HG02642 (cell line): Measurements from ENCODE around the gene EIF4B.
"Not testable (repeated sequence)": the region's sequence is repeated elsewhere in the genome, so short reads cannot be mapped to it uniquely, and the experiment has no call there.

ENCODE experiments used
- ATAC-seq: cut with Tn5 transposase; IDR thresholded peaks from one replicate; pipeline ENCODE4 v1.9.1; 2021; ENCODE audit warnings: mild to moderate bottlenecking; ENCODE audit not compliant: unreplicated experiment, poor library complexity

Gene EIF4B

DNA sequence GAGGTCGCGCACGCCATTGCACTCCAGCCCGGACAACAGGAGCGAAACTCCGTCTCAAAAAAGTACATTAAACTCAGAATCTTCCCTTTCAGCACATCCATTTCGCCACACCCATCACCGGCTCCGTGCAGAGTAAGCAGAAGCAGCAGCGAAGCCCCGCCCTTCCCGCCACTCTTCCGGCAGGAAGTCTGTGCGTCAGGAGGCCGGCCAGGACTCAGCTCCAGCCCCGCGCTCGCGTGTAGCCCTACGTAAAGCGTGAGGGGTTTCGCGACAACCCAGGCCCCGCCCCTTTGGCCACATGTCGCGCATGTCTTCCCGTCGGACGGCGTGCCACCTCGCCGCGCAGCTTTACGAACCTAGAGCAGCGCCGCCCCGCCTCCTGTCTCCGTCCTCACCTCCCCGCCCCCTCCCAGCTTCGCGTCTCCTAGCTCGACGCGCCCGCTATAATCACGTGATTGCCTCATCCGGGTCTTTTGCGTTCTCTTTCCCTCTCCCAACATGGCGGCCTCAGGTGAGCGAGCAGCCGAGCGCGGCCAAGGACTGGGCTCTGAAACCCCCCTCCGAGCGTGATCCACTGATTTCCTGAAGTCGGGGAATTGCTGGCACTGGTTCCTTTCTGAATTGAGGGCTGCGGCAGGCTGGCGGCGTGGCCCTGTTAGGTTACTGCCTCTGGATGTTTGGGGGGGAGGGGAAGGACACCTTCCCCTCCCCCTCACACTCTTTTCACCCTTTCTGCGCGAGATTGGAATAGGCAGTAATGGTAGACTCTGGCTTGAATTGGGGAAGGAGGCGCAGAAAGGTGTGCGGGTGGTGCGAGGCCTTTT lies at the start of gene EIF4B:
Gene EIF4B (plus strand): TSS at position 471 of the 824 bp plus-strand sequence. CDS start 28 bp downstream, at position 499.
- peak; percentile 90 for ATAC-seq

GRCh38 chr12:52956987-52957386 lies 49.3 kb upstream of the EIF4B start:
- no peak for ATAC-seq

- no peak for ATAC-seq
Observed at GRCh38 chr12:52964556-52965336, 41.5 kb upstream of the EIF4B start.

GRCh38 chr12:52965337-52965731 lies 40.9 kb upstream of the EIF4B start:
- no peak for ATAC-seq

DNA sequence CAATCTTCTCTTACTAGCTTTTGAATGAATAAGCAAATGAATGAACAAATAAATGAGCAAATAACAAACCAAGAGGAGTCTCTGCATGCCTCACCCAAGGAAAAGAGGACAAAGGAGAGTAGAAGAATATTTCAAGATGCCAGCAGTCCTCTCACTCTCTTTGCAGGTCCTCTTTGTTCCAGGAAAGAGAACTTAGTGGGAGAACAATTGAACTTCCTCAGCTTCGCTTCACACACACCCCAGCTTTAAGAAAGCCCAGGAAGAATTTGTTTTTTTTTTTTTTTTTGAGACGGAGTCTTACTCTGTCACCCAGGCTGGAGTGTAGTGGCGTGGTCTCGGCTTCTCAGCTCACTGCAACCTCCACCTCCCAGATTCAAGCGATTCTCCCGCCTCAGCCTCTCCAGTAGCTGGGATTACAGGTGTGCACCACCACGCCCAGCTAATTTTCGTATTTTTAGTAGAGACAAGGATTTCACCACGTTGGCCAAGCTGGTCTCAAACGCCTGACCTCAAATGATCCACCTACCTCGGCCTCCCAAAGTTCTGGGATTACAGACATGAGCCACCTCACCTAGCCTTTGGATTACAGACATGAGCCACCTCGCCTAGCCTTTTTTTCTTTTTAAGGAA lies 37.0 kb upstream of the EIF4B start:
- no peak for ATAC-seq

DNA sequence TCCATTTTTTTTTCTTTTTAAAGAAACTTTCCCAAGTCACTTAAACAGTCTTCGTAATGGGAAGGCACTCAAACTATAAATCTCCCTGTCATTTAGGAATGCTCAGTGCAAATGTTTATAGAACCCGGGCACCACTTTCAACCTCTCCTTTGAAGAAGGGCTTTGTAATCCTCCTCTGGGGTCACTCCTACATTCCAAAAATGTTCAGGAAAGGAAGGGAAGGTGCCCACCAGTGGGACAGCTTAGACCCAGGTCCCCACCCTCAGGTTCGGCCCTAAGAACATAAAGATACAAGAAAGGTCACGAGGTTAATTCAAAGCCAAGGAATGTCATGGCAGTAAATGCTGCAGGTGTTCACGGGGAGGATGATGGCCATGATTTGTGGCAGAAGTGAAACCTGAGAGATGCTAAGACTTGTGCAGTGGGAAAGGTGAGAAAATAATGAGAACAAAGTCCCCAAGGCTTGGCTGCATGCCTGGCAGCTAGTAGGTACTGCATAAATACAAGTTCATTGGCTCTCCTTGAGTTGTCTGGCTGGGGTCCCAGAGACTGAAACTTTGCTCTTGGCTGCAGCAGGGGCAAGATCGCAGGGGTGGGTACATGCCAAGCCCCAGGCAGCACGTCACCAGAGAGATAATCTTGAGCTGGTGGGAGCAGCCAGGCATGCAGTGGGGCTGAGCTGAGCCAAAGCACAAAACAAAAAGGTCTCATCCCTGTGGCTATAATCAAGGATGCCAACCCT lies 36.3 kb upstream of the EIF4B start:
- ATAC-seq, result no peak

- ATAC-seq, result no peak
Observed at GRCh38 chr12:52971679-52972329, 34.5 kb upstream of the EIF4B start.

GRCh38 chr12:52975204-52975603 lies 31.1 kb upstream of the EIF4B start:
- ATAC-seq, result no peak

- no peak for ATAC-seq
Observed at GRCh38 chr12:52975820-52976573, 30.3 kb upstream of the EIF4B start.

- no peak for ATAC-seq
Observed at GRCh38 chr12:52976574-52977071, 29.6 kb upstream of the EIF4B start.

GRCh38 chr12:52977170-52977569 lies 29.1 kb upstream of the EIF4B start:
- ATAC-seq, result no peak

- no peak for ATAC-seq
Observed at GRCh38 chr12:52980096-52980649, 26.1 kb upstream of the EIF4B start.

DNA sequence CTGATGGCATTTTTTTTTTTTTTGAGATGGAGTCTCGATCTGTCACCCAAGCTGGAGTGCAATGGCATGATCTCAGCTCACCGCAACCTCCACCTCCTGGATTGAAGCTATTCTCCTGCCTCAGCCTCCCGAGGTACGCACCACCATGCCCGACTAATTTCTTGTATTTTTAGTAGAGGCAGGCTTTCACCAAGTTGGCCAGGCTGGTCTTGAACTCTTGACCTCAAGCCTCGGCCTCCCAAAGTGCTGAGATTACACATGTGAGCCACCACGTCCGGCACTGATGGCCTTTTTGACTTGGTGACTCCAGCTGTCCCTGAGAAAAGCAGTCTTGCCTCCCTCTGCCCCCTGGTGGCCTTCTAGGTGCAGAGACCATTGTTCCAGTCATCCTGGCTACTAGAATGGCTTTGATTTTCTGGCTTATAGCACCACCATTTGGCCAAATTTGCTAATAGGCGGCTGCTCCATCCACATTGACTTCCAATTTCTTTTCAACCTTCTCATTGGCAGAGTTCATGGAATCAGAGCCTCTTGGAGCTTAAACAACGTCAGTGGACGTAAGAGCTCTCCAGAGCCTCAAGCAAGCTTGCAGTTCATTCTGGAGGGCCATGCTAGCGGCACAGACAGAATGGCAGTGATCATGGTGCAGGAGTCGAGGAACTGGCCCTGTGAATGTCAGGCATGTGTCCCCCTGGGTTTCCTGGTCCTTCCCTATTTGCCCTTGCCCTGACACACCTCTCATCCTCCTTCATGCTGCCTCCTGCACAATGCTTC lies 25.4 kb upstream of the EIF4B start:
- peak; percentile 84 for ATAC-seq

DNA sequence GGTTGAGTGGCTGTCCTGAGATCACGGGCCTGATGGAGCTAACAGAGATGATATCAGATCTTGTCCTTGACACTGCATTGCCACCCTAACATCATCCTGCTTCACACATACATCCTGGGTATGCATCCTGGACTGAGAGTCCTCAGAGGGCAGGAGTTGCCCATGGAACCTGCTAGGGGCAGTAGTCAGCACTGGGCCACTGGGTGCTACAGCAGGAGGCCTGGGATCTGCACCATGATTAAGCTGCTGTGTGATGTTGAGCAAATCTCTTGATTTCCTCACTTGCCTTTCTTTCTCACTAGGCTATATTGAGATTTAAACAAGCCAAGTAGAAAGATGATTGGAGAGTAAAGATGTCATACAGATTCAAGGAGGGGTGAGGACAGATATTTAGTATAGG lies 22.1 kb upstream of the EIF4B start:
- ATAC-seq, result no peak

DNA sequence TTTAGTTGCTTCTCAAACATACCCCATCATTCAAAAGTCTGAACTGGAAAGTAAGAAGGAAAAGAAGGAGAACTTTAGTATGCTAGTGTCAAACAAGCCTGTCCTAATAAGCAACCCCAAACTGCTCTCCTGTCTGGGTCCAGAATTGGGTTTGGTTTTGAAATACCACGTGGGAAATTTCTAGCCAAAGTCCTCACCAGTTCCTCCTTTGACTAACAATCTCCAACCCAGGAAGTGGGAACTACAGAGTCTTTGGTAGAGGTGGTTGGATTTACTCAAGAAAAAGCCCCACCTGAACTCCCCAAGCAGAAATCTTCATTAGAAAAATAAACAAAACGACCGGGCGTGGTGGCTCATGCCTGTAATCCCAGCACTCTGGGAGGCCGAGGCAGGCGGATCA lies 17.4 kb upstream of the EIF4B start:
- no peak for ATAC-seq

- ATAC-seq, result no peak
Observed at GRCh38 chr12:52990206-52990605, 16.1 kb upstream of the EIF4B start.

DNA sequence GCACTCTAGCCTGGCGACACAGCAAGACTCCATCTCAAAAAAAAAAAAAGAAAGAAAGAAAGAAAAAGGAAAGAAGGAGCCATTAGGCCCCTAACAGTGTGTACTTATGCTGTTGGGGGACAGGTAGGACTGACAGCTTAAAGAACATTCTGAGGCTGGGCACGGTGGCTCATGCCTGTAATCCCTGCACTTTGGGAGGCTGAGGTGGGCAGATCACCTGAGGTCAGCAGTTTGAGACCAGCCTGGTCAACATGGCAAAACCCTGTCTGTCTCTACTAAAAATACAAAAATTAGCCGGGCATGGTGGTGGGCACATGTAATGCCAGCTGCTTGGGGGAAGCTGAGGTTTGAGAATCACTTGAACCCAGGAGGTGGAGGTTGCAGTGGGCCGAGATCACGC lies 14.0 kb upstream of the EIF4B start:
- ATAC-seq, result not testable (repeated sequence)
